HG03103 (cell line): ENCODE results near the gene TBC1D22A.
"Not testable (repeated sequence)": the region's sequence is repeated elsewhere in the genome, so short reads cannot be mapped to it uniquely, and the experiment has no call there.

Source experiments
- ATAC-seq: cut with Tn5 transposase; IDR thresholded peaks from one replicate; pipeline ENCODE4 v1.9.1; 2021; ENCODE audit warnings: low read depth; ENCODE audit not compliant: unreplicated experiment

The TBC1D22A gene

DNA sequence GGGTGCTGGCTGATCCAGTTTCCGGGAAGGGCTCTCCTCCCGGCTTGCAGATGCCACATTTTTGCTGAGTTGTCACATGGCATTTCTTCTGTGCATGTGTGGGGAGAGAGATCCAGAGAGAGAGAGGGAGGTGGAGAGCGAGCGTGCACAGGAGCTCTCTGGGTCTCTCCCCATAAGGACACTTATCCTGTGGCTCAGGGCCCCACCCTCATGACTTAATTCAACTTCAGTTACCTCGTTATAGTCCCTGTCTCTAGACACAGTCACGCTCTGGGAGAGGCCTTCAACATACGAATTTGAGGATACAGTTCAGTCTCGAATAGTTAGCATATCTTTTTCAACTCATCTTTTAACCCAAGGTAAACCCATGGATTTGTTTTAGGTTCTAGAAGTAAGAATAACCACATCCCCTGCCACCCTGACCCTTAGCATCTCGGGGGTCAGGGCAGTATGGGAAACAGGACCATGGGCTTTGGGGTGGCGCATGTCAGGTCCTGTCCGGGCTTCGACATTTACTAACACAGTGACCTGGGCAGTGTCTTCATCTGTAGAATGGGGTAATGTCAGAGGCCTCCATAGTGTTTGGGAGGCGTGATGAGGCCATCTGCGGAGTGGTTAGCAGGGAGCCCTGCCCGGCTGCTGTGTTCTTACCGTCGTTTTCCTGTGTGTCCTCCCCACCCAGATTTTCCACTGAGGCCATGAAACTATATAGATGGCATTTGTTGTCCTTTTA is 46.9 kb downstream of the TBC1D22A start:
- ATAC-seq, result no peak

DNA sequence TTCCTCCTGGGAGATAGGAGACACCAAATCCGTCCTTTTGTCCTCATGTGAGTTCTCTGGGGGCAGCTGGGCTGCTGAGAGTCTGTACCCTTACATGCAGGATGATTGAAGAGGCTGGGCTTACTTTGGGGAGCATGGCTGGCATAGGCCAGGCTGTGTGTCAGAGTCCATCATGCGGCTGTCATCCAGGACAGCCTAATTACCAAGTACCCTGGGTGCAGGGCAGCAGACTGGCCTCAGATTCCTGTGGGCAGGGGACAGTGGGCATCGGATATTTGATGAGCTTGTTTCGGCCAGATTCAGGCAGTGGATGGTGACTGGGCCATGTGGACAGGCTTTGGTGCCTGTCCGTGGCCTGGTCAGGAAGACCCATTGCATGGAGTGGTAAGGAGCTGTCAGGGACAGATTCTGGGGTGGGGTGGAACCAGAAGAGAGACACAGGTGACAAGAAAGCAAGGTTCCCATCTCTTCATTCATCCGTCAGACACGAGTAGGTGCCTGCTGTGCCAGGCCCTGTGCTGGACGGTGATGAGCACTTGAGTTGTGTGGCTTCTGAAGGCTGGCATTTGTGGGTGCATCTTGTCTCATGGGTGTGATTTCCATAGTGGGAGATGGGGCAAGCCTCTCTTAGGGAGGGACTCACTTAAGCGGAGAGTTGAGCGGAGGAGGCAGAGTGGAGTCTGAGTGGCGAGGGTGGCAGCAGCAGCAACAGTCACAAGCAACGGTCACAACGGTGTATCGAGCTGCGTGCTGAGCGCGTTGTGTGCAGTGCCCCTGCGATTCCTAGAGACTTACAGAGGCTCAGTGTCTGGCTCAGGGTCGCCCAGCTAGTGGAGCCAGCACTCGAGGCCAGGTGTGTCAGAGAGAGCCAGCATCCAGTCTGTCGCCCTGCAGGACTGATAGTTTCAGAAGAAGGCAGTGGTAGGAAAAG is 48.7 kb downstream of the TBC1D22A start:
- ATAC-seq, result no peak

DNA sequence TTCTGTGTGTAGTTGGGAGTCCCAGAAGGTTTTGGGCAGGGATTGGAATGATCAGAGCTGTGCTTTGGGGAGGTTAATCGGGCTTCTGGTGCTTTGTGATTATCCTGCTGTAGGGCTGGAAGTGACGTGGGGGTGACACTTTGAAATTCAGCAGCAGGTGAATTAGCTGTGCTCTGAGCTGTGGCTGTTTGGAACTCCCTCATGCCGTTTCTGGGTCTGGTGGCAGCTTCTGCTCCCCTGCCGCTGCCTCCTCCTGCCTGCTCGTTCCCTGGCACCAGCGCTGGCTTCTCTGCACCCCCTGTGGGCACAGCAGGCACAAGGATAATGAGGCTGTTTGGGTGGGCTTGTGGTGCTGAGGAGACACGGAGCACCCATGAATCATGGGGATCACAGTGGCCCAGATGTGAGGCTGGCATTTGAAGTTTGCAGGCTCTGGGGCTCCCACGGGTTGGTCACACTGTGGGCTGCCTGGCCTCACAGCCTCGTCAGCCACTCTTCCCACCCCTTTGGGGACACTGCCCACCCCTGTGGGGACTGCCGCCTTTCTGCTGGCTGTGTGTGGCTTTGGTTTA is 49.7 kb downstream of the TBC1D22A start:
- ATAC-seq, result no peak

DNA sequence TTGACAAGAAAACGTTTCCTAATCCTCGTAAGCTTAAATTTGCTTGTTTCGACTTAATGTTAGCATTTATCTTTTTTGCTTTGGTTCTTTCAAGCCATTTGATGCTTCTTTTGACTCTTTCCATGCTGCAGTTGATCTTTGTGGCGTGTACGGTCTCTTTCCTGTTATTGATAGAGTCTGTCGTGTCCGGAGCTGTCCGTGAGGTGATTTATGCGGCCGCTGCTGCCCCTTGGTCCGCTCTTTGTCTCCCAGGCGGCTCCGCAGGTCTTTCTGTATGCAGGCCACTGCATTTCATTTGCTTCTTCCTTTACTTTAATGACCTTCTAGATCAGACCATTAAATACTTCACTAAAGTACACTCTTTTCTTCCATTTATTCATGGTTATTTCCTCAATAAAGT is 50.3 kb downstream of the TBC1D22A start:
- ATAC-seq, result no peak

DNA sequence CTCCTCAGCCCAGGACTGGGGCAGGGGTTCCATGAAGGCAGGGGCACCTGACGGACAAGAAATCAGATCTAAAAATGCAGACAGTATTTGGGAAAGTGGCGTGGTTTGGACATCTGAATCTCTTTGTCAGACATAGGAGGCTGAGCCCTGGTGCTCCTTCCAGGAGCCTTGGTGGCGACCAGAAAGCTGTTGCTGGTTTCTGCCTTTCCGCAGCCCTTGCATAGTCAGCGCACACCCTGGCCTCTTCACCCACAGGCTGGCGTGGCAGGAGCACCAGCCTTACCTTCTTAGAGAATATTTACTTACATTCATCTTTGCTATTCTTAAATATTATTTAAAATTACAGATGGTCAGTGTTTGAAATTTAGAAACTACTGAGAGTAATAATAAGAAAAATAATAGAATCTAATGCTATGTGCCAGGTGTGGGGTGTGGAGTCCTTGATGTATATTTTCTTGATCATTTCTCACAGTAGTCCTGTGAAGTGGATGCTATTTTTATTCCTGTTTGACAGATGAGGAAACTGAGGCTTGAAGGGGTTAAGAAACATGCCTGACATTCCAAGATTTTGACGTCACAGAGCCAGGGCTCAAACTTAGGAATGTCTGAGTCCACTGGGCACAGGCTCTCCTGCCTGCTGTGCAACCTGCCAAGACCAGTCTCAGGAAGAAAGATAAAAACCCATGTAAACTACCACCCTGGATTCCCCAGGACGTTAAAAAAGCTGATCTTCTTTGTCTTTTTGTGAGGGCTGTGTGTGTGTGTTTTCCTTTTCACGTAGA is 51.6 kb downstream of the TBC1D22A start:
- ATAC-seq, result no peak

DNA sequence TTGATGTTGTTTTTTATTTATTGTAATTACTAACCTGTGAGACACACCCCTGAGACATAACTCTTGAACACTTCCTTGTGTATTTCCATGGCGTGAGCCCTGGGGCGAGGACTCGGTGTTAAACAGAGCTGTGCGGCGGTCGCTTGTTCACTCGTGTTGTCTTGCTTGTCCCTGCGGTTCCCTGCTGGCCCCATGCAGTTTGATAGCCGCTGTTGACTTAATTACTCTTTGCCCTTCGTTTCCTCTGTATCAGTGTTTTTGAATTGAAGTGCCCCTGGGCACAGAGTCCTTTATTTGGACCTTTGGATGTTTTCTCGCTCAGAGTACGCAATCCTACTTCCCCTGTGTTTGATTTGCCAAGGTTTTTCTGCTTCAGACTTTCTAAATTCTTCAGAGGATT is 52.7 kb downstream of the TBC1D22A start:
- no peak for ATAC-seq

DNA sequence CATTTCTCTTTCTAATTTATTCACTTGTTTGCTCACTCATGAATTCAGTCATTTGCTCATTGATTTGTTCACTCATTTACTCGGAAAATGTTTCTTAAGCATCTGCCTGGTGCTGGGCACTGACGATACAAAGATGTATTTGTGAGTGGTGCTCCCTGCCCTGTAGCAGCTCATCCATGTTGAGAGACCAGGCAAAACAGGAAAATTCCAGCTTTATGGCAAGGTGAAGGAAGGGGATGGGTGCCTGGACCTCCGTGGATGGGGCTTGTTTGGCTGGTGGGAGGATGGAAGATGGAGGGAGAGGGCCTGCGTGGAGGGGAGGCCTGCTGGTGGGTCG is 53.1 kb downstream of the TBC1D22A start:
- ATAC-seq, result no peak

DNA sequence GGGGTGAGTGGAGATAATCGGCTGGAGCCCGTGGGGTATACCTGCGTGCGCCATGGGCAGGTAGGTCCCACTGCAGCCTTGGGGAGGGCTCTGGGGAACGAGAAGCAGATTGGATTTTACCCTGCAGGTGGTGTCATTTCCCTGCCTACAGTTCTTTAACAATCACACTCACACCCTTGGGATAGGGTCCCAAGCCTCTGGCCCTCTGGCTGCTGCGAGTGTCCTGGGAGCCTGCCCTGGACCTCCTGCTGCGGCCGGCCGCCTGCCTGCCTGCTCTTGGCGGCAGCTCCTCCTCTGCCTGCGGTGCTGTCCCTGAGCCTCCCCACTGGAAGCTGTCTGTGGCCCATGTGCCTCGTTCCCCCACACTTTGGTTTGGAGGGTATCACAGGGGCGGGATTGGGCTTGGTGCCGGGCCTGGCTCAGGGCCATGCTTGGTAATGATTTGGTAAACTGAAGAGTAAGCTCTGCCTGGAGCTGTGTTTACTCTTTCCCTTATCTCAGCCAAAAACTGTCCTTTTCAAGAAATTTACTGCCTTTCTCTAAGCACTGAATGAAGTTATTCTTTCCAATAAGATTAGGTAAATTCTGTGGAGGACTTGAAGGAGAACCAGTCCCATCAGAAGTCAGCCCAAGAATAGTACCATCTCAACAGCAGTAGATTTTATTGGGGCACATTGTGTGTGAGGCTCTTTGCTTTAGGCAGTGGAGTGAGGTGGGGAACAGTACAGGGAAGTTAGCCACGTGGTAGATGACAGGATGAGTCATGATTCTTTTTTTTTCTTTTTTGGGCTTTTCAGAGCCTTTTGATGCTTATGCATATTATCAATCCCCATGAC is 53.7 kb downstream of the TBC1D22A start:
- no peak for ATAC-seq

DNA sequence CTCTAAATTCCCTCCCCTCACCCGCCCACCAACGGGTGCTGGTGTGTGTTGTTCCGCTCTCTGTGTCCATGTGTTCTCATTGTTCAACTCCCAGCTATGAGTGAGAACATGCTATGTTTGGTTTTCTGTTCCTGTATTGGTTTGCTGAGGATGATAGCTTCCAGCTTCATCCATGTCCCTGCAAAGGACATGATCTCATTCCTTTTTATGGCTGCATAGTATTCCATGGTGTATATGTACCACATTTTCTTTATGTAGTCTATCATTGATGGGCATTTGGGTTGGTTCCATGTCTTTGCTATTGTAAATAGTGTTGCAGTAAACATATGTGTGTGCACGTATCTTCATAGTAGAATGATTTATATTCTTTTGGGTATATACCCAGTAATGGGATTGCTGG is 54.9 kb downstream of the TBC1D22A start:
- not testable (repeated sequence) for ATAC-seq

DNA sequence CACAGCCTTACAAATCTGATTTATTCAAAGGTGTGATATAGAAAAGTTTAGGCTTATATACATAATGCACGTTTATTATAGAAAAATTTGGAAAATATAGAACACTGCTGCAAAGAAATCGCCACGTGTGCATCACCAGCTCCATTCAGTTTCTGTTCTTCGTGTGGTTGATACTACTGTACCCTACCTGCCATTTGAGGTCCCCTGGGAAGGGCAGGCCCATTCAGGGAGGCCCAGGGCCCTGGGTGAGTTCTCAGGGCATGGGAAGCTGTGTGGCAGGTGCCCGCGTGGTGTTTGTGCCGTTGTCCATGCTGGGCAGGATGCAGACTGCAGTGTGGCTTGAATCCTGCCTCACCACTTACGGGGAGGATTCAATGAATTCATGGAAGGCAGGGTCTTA is 60.8 kb downstream of the TBC1D22A start:
- no peak for ATAC-seq

DNA sequence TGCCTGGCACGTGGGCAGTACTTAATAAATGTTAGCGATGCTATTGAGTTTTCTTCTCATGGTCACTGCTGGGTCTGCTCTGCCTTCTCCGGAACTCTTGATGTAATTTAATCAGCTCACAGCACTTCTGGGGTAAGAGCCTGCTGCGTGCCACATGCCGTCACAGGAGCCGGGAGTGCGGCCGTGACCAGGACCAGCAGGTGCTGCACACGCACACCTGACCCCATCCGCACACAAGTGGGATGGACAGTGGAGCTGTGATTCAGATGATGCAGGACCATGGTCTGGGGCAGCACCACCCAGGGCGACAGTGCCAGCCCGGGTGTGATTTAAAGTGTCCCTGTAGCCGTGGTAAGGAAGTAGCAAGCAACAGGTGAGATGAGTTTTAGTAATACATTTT is 61.2 kb downstream of the TBC1D22A start:
- ATAC-seq, result no peak

DNA sequence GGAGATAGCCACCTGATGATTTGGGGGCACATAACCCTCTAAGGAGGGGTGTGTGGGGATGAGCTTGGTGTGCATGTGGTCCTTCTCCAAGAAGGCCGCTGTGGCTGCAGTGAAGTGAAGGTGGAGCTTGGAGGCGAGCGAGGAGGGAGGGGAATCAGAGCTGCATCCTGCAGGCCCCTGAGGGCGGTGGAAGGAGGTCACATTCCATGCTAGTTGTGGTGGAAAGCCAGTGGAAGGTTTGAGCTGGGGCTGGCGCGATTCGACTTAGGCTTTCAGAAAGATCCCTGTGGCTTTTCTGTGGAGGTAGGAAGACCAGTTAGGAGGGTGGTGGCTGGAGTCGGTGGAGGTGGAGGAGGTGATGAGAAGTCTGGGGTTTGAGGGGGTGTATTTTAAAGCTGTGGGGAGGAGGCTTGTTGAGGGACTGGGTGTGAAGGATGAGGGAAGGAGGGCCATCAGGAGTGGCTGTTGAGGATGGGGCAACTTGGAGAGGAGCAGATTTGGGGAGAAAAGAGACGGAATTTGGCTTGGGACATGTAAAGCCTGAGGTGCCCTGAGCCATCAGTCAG is 62.0 kb downstream of the TBC1D22A start:
- no peak for ATAC-seq

DNA sequence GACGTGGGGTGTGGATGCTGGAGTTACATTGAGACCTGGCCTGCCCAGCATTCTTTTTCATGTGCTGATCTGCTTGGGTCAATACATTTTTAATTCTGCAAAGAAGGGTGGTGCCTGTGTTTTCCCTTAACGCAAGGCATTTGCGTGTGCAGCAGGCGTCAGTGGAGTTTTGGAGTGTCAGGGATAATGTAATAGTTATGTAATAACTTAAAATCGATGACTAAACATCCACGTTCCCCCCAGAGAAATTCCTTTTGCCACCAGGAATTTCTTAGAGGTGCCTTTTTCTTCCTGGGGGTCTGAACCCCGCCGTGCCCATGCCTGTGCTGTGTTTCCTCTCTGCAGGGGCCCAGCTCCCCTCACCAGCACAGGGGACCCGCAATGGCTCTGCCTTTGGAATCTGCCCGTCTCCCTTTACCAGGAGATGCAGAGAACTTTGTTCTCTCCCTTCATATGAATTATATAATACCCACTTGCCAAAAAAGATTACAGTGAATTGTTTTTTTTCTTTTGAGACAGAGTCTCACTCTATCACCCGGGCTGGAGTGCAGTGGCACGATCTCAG is 62.6 kb downstream of the TBC1D22A start:
- ATAC-seq, result no peak

DNA sequence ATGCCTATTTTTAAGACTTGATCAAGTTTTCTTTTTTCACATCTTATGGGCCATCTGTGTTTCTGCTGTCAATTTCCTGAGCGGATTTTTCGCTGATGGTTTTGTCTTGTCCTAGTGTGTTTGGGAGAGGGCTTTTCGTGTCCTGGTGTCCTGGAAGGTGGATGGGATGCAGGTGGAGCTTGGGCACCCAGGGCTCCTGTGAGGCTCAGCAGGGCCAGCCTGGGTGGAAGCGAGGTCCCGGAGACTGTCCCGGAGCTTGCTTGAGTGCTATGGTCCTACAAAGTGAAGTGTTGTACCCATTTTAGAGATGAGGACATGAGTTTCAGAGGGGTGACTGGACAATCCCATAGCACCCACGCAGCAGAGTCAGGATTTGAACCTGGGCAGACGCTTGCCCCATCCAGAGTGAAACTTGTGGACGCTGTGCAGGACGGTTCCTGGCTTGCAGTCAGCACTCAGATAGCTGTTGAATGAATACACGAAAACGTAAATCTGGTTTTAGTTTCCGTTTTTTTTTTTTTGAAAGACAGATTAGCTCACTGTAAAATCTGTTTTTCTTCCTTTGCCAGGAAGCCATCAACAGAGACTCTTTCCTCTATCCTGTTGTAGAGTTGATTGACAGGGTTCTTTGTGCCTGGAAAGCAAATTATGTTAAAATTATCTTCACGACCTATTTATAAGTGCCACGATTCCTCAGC is 64.1 kb downstream of the TBC1D22A start:
- ATAC-seq, result no peak

DNA sequence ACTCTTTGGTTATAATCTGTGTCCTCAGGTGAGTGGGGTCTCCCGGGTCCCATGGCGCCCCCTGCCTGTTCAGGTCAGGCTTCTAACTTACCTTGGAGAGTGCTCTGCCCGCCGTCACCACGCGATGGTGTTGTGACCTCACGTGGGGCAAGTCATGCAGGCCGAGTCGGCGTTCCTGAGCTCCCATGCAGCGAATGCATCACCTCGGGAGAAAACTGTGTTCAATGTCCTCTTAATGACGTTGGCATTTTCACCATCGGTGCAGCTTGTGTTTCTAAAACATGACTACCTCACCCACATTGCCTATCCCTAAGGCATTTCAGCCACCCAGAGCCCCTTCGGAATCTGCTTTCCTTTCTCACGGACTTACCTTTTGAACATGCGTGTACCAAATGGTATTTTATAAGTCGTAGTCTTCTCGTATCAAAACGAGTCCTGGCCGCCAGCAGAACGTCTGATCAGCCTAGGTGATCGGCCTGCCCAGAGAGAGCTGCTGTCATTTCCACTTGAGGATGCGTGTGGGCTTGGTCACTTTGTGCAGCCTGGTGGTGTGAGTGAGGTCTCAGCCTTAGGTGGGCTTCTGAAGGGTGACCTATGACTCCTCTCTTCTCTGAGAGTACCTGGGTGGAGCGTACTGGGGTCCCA is 64.8 kb downstream of the TBC1D22A start:
- no peak for ATAC-seq

DNA sequence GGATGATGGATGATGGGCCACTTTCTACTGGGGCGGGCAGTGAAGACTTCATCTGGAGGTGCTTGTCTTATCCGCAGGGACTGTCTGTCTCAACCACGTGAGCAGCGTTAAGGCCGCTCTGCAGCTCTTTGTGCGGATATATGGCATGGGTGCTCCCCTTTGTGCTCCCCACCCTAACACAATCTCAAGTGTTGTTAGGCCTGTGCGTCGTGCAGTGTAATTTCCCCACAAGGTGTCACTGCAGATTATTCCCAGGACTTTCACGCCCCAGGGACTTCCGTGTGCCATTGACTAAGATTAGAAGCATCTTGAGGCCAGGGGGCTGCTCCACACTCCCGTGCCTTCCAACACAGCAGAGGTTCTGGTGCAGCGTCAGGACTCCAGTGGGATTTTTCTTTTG is 65.3 kb downstream of the TBC1D22A start:
- ATAC-seq, result no peak

DNA sequence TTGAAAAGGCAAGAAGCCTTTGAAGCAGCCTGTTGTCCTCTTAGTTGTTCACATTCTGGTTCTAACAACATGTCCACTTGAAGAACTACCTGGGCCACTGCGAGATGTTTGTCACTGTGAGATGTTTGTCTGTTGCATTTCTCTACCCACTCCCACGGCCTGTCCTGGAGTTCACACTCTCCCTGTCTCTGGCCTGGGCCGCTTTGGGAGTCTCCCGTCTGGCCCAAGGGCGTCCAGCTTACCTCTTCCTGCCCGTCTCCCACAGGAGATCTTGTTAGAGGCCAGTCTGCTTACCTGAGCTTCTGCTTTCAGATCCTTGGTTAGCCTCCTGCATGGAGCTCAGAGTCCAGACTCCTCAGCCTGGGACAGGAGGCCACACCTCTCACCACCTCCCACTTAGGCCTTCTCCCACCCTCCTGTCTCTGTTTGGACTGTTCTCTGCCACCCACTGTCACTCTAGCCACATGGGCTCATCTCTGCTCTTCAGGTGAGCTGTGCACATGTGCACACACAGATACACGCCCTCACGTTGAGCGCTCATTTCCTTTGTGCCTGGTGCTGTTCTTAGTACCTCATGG is 66.0 kb downstream of the TBC1D22A start:
- ATAC-seq, result no peak
